Occipital lobe (tissue), 2 donors: ENCODE measurements around the gene SBNO1. TPM values are rescaled to one million over a fixed set of nuclear protein-coding genes. Genes with fewer than 3 reads are reported as not detected.
"Not testable (repeated sequence)": the region's sequence is repeated elsewhere in the genome, so short reads cannot be mapped to it uniquely, and the experiment has no call there.

Experiments used
- DNase-seq: peaks from one replicate; lab custom pipeline; 2025; lab: John Stamatoyannopoulos, UW
- total RNA-seq: library from RNA; depleted of rRNA; stranded (reverse); fragments of >200 nt; gene quantifications from one replicate; pipeline ENCODE4 v1.2.3, GENCODE V29; 2014

Gene SBNO1
- 48.4 TPM for total RNA-seq

DNA sequence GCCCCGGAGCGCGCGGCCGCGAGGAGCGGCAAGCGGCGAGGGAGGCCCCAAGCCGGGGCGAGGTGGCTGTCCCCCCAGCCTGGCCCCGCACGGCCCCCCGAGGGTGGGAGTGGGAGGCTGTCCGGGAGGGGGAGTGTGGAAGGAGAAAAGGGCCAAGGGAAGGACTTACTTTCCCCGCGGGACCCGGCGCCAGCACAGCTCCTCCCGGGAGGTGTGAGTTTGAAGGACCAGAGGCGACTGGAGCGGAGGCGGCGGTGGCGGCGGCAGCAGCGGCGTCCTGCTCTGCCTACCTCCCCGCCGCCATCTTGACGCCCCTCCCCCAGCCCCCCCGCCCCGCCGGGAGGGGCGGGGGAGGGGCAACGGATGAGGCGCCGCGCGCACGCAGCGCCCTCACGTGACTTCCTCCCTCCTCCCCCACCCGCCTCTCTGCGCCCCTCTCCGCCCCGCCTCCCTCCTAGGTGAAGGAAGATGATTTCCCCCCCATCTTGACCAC is at the start of gene SBNO1:
SBNO1 (minus strand) TSS at position 316 of the 493 bp plus-strand sequence. CDS start 14,406 bp downstream, outside the sequence.
- peak; percentile 90 for DNase-seq

DNA sequence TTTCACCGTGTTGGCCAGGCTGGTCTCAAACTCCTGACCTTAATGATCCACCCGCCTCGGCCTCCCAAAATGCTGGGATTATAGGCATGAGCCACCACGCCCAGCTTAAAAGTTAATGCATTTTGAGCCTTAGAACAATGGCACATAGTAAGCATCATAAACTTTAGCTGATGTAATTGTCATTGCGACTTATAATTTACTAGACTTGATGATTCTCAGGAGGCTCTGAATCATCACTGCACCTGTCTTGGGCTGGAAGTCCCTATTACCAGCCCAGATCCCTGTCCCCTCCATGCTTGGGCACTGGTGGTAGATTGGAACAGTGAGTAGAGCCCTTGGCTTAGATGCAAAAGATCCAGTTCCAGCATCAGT is 45.4 kb upstream of the SBNO1 start:
- DNase-seq, result no peak

DNA sequence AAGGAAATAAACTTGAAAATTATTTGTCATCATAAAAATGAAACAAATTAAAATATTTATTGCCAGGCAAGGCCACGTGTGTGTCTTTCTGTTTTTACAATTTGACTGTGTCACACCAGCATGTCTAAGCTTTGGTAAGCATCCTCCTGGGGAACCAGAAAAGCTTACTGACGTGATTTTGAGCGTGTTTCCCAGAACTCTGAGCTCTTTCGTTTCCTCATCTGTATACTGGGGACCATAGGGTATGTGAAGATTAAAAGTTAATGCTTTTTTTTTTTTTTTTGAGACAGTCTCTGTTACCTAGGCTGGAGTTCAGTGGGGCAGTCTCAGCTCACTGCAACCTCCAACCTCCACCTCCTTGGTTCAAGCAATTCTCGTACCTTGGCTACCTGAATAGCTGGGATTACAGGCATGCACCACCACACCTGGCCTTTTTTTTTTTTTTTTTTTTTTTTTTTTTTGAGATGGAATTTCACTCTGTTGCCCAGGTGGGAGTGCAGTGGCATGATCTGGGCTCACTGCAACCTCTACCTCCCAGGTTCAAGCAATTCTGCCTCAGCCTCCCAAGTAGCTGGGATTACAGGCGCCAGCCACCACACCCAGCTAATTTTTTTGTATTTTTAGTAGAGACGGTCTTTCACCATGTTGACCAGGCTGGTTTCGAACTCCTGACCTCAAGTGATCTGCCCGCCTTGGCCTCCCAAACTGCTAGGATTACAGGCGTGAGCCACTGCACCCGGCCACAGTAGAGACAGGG is 44.8 kb upstream of the SBNO1 start:
- not testable (repeated sequence) for DNase-seq

DNA sequence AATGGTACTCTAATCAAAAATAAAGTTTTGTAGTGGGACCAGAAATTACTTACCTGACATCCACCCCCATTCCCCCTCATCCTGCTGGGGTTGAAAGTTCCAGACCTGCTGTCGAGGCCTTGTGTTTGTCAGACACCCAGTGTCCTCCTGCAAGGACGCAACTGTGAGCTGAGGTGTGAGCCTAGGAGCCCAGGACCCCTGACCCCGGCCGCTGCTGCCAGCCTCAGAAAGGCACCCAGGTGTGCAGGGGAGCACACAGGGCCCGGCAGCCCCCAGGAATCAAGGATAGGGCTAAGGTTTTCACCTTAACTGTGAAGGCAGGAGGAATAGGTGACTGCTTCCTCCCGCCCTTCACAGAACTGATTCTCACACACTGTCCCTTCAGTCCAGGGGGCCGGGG is 44.0 kb upstream of the SBNO1 start:
- not testable (repeated sequence) for DNase-seq

DNA sequence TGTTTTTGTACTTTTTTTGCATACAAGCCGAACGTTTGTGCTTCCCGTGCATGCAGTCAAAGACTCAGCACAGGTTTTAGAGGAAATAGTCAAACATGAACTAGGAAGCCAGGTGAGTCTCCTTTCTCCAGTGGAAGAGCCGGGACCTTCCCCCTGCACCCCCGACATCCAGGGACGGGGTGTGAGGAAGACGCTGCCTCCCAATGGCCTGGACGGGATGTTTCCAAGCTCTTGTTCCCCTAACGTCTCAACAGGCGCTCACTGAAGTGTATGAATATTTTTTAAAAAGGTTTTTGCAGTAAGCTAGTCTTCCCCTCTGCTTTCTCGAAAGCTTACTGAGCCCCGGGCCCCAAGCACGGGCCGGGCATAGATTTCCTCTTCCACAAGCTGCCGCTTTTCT is 43.3 kb upstream of the SBNO1 start:
- DNase-seq, result not testable (repeated sequence)

DNA sequence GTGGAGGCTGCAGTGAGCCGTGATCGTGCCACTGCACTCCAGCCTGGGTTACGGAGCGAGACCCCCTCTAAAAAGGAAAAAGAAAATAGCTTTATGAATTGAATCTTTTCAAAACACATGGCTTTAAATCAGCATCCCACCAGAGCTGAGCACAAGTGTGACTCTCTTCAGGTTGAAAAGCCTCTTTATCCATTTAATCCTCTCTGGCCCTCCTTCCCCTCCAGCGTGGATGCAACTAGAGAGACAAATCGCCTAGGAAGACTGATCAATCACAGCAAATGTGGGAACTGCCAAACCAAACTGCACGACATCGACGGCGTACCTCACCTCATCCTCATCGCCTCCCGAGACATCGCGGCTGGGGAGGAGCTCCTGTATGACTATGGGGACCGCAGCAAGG is 42.6 kb upstream of the SBNO1 start:
- DNase-seq, result not testable (repeated sequence)

DNA sequence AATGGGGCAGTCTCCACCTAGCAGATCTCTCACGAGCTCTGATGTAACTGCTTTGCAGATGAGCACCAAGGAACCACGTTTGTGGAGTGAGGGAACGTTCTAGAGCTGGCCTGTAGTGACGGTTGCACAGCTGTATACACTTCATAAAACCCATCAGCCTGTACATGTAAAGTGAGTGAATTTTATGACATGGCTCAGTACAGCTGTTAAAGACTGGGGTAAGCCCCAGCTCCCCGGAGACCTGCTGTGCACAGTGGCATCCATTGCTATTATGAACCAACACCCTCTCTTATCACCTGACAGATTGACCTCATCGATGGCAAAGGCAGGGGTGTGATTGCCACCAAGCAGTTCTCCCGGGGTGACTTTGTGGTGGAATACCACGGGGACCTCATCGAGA is 39.9 kb upstream of the SBNO1 start:
- no peak for DNase-seq

DNA sequence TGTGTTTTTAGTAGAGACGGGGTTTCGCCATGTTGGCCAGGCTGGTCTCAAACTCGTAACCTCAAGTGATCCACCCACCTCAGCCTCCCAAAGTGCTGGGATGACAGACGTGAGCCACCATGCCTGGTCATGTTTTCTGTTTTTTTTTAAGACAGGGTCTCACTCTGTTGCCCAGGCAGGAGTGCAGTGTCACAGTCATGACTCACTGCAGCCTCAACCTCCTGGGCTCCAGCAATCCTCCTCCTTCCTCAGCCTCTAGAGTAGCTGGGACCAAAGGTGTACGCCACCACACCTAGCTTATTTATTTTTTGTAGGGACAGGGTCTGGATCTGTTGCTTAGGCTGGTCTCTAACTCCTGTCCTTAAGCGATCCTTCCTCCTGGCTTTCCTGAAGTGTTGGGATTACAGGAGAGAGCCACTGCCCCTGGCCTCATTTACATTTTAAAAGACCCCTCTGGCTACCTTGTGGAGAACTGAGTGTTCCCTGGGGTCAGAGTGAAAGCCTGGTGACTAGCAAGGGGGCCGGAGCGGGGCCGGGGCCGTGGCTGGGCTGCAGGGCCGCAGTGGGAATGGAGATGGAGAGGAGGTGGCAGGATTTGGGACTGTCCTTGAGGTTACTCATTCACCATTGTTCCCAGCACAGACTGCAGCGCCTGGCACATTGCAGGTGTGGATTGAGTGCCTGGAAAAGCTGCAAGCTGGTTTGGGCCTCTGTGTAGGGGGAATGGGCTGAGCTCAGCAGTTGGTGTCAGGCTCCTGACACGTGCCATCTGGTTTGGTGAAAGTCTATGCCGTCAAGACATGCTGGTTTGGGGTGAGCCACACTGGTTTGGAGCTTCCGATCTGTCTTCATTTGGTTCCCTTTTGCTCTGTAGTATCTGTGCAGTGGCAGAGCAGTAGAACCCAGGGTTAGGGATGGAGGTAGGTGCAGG is 37.4 kb upstream of the SBNO1 start:
- DNase-seq, result no peak

DNA sequence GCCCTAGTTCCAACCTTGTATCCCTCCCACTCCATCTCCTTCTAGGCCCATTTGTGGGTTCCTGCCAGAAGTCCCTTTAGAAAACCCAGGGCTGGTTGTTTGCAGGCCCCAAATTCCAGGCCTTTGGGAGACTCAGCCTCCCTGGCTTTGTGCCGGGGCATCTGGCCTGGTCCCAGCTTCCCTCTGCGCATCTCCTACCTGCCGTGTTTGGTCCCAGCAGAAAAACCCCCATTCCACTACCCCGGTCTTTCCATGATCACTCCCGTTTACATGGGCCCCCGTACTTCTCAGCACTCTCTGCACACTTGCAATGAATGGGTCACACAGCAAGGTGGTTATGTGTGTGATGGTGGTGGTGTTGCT is 34.6 kb upstream of the SBNO1 start:
- peak; percentile 40 for DNase-seq

DNA sequence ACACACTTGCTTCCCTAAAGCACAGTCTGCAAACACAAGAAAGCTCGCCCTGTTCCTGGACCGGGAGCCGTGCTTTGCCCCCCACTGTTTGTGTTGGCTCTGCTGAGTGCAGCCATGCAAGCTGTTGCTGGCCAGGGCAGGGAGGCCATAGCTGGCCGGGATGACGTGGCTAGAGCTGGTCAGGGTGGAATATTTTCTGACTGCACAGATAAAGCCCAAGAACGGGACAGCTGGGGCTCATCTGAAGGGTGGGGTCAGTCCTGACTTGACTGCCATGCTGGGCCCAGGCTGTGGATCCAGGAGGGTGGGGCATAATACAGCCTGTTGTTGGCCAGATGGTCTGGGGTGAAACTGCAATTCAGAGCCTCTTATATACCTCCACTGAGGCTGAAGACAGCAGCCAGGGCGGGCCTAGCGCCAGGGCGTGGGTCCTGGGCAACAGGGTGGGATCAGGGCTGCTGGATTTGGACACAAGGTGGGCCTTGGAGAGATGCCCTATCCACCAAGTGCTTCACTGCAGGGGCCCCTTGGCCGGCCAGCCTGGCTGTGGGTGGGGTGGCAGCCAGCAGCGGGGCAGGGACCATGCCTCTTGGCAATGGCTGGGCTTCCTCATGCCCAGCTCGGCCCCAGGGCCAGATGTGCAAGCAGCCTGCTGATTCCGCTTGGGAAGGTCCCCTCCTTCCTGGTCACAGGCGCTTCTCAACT is 34.1 kb upstream of the SBNO1 start:
- peak; percentile 19 for DNase-seq

DNA sequence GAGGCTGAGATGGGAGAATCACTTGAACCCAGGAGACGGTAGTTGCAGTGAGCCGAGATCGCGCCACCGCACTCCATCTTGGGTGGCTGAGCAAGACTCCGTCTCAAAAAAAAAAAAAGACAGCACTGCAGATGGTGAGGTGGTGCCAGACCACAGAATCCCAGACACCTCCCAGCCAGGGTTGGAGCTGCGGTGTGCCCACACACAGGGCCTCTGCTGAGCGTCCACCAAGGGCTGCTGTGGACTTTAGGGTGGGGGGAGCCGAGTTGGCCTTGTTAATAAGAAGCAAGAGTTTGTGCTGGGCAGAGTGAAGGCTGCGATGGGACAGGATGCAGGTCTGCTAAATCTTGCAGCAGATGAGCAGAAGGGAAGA is 33.5 kb upstream of the SBNO1 start:
- DNase-seq, result no peak

DNA sequence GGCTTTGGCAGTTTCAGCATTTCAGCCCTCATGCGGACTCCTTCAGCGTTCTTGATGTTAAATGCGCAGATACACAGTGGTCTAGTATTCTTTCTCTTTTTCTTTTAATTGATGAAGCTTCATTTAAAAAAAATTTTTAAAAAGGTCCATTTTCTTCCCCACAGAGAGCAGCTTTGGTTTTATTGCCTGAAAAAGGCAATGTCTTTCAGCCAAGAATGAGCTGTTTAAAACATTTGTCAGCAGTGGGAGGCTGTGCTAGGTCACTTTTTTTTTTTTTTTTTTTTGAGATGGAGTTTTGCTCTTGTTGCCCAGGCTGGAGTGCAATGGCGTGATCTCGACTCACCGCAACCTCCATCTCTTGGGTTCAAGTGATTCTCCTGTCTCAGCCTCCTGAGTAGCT is 32.8 kb upstream of the SBNO1 start:
- no peak for DNase-seq

DNA sequence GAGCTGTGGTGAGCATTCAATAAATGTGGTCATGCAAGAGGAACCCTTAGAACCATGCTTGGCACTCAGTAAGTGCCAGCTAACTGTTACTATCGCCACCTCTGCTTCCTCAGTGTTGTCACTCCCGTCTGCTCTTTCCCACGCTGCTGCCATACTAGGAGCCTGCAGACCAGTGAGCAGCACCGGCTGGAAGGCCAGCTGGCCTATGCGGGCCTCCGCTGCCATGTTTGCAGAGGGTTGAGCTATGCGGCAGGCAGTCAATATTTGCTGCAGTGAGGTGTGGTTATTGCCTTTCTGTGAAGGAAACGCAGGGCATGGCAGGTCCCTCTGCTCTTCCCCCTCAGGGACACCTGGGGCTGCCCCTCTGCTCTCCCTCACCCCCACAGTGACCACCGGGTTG is 32.3 kb upstream of the SBNO1 start:
- DNase-seq, result no peak

DNA sequence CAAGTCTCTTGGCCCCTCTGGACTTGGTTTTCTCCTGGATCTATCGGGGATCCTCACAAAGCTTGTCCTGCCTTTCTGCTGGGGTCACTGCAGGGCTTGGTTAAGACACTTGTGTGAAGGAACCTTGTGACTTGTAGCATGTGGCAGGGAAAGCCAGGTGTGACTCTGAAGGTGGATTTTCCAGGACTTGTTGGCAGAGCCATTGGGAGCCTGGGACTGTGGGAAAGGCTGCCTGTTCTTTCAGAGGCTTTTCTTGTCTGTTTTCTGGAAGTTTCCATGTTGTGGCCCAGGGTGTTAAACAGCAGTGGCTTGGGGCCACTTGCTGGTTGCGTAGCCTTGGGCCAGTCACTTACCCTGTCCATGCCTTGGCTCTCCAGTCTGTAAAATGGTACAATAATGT is 31.9 kb upstream of the SBNO1 start:
- DNase-seq, result no peak

DNA sequence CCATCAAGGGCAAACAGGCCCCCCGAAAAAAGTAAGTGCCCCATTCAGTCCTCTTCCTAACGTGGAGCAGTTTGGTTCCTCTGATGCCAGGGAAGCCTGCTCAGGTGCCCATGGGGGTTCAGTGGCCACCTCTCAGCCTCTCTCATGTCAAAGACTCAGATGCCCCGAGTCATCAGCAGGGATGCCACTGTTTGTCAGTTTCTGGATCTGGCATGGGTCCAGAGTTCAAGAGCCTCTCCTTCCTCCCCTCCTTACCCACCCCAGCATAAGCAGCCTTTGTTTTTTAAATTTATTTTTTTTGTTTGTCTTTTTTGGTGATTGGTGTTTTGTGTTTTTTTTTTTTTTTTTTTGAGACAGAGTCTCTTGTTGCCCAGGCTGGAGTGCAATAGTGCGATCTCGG is 30.6 kb upstream of the SBNO1 start:
- DNase-seq, result no peak

DNA sequence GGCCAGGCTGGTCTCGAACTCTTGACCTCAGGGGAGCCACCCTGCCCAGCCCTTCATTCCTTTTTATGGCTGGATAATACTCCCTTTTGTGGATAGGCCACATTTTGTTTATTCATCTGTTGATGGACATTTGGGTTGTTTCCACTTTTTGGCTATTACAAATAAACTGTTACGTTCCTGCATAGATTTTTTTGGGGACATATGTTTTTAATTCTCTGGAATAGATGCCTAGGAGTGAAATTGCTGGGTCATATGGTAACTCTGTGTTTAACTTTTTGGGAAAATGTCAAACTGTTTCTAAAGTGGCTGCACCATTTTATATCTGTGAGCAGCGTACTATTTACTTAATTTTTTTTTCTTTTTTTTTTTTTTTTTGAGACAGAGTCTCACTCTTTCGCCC is 29.1 kb upstream of the SBNO1 start:
- DNase-seq, result no peak

DNA sequence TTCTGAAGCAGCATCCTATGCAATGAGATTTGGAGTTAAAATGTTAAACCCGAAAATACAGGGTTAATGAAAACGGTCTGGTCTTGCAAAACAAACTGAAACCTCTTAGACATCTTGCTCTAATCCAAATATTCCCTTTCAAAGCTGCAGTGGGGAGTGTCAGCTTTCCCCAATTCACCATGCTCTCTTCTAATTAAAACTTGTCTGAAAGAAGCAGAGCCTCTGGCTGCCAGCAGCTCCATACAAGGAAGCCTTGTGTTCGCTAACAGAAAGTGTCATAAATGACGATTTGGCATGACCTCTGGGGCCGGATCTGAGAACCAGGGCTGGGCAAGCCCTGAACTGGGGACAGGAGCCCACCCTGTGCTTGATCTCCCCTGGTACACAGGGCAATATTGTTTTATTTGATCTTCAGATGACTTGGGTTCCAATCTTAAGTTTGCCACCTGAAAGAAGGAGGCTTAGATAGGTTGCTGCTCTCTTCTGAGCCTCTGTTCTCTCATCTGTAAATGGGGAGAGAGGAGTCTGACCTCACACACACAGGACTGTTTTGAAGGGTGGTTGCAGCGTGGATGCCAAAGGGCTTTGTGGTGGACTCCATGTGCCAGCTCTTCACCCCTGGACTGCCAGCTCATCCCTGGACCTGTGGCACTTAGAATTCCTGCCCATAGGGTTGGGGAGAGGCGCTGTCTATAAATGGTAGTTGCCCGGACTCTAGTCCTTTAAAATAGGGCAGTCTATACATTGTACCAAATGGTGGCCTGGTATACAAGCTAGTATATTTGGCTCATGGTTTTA is 27.1 kb upstream of the SBNO1 start:
- no peak for DNase-seq

DNA sequence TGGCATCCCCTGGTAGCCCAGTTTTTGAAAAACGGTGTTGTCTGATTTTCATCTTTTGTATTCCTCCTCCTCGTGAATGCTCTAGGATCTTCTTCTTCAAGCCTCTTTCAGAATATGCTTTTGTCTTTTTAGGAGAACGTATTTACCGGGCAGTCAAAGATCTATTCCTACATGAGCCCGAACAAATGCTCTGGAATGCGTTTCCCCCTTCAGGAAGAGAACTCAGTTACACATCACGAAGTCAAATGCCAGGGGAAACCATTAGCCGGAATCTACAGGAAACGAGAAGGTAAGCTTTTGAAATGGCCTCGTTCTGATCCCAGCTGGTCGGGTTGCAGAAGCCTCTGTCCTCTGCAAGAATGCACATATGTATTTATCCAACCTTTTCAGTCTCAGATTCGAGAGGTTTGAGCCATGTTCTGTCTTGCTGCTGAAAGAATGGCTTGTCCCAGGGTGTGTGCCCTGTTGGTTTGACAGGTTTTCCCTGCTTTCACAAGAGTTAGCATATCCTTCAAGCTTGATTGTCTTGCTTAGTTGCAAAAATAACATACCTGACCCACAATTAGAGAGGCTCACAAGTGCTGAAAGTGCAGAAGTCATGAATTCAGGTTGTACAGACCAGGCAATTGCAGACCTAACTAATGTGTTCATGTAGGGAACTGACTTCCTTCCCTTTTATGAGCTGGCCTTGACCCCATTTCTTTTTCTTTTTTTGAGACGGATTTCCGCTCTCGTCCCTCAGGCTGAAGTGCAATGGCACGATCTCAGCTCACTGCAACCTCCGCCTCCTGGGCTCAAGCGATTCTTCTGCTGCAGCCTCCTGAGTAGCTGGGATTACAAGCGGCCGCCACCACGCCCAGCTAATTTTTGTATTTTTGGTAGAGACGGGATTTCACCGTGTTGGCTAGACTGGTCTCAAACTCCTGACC is 26.1 kb upstream of the SBNO1 start:
- DNase-seq, result no peak

DNA sequence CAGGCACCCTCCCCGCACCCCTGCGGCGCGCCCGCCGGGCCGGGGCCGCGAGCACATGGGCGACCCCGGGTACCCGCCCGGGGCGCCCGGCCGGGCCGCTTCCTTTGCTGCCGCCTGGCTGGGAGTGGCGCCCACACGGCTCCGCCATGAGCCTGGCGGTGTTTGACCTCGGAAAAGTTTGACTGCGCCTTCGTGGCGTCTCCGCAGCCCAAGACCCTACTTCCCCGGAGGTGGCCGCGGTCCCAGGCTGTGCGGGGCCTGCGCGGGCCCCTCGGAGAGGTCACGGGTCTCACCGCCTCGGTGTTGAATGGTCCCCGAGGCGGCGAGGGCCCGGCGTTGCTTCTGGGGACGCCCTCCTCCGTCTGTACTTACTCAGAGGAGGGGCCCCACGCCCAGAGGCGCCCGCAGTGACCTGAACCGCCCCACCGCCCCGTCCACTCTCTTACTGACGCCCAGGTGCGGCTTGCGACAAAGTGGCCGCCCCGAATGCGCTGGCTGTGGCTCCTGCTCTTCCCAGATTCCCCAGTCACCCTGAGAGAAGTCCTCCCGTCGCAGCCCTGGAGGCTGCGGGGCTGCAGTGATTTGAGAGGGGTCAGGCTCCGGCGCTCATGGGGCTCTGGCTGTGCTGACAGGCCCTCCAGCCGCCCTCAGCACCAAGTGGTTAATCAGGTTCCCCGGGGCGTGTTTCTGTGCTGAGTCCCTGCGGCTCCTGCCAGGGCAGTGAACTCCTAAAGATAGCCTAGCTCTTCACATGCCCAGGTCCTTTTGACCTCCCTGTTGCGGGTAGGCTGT is 25.1 kb upstream of the SBNO1 start:
- DNase-seq, result no peak
